Heart right ventricle (tissue), 16 donors: ENCODE measurements around the gene ATP2A3. TPM values are rescaled to one million over a fixed set of nuclear protein-coding genes. Genes with fewer than 3 reads are reported as not detected.

Experiments used
- ATAC-seq, 8 donors: fragments of 200-7000 bp; cut with Tn5 transposase; one replicate each; pipeline ENCODE4 v1.9.1; 2020; ENCODE audit warnings: mild to moderate bottlenecking in 8 of 8, moderate library complexity in 8 of 8, moderate number of reproducible peaks in 1 of 8
- DNase-seq, 2 donors: peaks; one replicate each; pipeline ENCODE4 v3.0.0-alpha.2; 2020
- H3K27ac ChIP-seq, 10 donors: fragments of 200-600 bp; sonication (generic) in 2 of 10; one replicate each; pipeline versions ENCODE4 v1.5.0 to v1.8.0; 2020 to 2022; ENCODE audit warnings: mild to moderate bottlenecking in 3 of 10
- H3K27me3 ChIP-seq, 7 donors: fragments of 200-600 bp; one replicate each; pipeline ENCODE4 v1.8.0; 2021 to 2022; ENCODE audit warnings: mild to moderate bottlenecking in 2 of 7
- H3K36me3 ChIP-seq, 9 donors: fragments of 200-600 bp; sonication (generic) in 1 of 9; one replicate each; pipeline versions ENCODE4 v1.5.0 to v1.8.0; 2020 to 2022; ENCODE audit warnings: mild to moderate bottlenecking in 2 of 9
- H3K4me1 ChIP-seq, 9 donors: fragments of 200-600 bp; sonication (generic) in 1 of 9; one replicate each; pipeline versions ENCODE4 v1.5.0 to v1.8.0; 2020 to 2022; ENCODE audit warnings: mild to moderate bottlenecking in 4 of 9
- H3K4me3 ChIP-seq, 10 donors: fragments of 200-600 bp; sonication (generic) in 2 of 10; one replicate each; pipeline versions ENCODE4 v1.5.0 to v1.8.0; 2020 to 2022; ENCODE audit warnings: mild to moderate bottlenecking in 7 of 10, moderate library complexity in 2 of 10
- H3K9me3 ChIP-seq, 11 donors: fragments of 200-600 bp in 10 of 11; sonication (generic) in 2 of 11; one replicate each; pipeline versions ENCODE4 v1.5.0 to v1.8.0; 2013 to 2022; ENCODE audit warnings: mild to moderate bottlenecking in 2 of 11, control low read depth in 1 of 11, moderate library complexity in 1 of 11
- WGBS, 2 donors: extraction: QIAGEN DNeasy Blood & Tissue Kit; methylation state at CpG; one replicate each; pipeline ENCODE4 v1.1.7; 2013; ENCODE audit warnings: inconsistent platforms in 1 of 2; 5-methylcytosine and 5-hydroxymethylcytosine counted together
- intact Hi-C, 10 donors: fragments of 100-400 bp; cut with DNase I; formaldehyde crosslinking; loops; one replicate each; pipeline versions ENCODE4 v1.11.1 to v1.14.2; 2022
- polyA plus RNA-seq, 2 donors: library from polyadenylated mRNA; stranded (reverse); fragments of 200-250 nt; gene quantifications; one replicate each; pipeline ENCODE4 v1.2.3, GENCODE V29; 2013
- total RNA-seq, 10 donors: library from RNA; stranded (reverse); fragmentation: NEBNext Ultra II Directional in 3 of 10; extraction: Animal tissue kit (Norgen Biotek cat#: 25700) in 3 of 10; gene quantifications; one replicate each; pipeline versions ENCODE4 v1.2.1 to v1.2.4, GENCODE V29; 2021 to 2023
- TF ChIP-seq, protein P1 (sequence below), 9 donors: fragments of 200-600 bp; sonication (generic) in 2 of 9; IDR thresholded peaks; one replicate each; pipeline versions ENCODE4 v1.5.0 to v1.8.0; 2021 to 2022; ENCODE audit warnings: antibody characterized with exemption in 9 of 9, mild to moderate bottlenecking in 5 of 9, moderate library complexity in 1 of 9
- donor health status: Arrhythmogenic right ventricular cardiomyopathy.
- donor health status: ischemic (EF 13 %, LVEDD 7.1; RV severe dilation, severe dysfunction).
- donor health status: healthy with polysubstance abuse.
- donor health status: DM: no; HTN: yes; CAD: no.
- donor health status: DM: no; HTN: no; CAD: no.
- donor health status: ischemic (EF 25% LVEDD 6.9; RV normal size, moderate dysfunction).
- donor health status: ischemic (EF 25% LVEDD 5.7; RV mildly dilated, moderate dysfunction).
- donor health status: healthy.
- donor health status: DM: yes; HTN: yes; CAD: no.
- donor health status: Ischemic cardiomyopathy.
- donor health status: ischemic (EF 35%, LVEDD 5.7; RV mildly dilated, moderate dysfunction).
- donor health status: nonischemic (EF 11% LVEDD 7.7; RV severe dilation, severe dysfunction).
- donor health status: DM: yes; HTN: yes; CAD: no.
- donor health status: PGD.
- donor health status: ischemic (EF 29% LVEDD 5.4; RV normal size, mild dysfunction).
- donor health status: nonischemic (EF 23%, LVEDD 6.1; RV moderate dilation, normal function).

The ATP2A3 gene
- total and polyA plus RNA-seq, 12 donors, result 4.3 to 11.0 (median 7.3) TPM

DNA sequence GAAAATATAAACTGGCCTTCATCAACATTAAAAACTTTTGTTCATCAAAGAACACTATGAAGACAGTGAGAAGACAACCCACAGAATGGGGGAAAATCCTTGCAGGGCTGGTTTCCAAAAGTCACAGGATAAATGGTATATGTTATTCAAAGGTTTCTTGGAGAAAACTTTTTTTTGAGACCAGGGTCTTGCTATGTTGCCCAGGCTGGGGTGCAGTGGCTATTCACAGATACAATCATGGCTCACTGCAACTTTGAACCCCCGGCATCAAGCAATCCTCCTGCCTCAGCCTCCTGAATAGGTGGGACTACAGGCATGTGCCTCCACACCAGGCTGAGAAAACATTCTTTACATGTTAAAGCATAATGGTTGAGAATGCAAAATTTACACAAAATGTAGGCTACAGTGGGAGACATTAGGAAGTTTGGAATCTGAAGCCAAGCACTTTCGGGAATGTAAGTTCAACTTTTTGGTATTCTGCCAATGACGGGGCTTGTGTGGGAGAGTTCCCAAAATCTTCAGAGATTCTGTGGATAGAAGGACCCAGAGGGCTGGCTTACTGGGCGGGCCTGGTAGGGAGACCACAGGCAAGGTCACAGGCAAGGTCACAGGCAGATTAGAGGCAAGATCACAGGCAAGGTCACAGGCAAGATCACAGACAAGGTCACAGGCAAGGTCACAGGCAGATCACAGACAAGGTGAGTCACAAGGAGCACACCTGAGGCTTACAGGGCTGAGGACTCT, 24.2 kb upstream of the ATP2A3 start:
- Histone ChIP-seq H3K4me3 (no peak overlapping the region), H3K27ac (peak overlapping the region in 7 of 10 donors; percentile 24 to 74 (median 53)), H3K9me3 (no peaks in the 10 kb centered on the region), H3K27me3 (peaks cover 0 to 4% (median 0%) of the 10 kb centered on the region in 7 donors), H3K4me1 (peaks cover 5 to 68% (median 30%) of the 10 kb centered on the region in 9 donors), H3K36me3 (no peaks in the 10 kb centered on the region)
- intact Hi-C loops, result no loop called here
- WGBS, 2 donors, result 50 to 57% methylated on average over 4 of the region's 4 CpGs
- DNase-seq (no peak), ATAC-seq (no peak)
- TF ChIP-seq, protein P1, sequence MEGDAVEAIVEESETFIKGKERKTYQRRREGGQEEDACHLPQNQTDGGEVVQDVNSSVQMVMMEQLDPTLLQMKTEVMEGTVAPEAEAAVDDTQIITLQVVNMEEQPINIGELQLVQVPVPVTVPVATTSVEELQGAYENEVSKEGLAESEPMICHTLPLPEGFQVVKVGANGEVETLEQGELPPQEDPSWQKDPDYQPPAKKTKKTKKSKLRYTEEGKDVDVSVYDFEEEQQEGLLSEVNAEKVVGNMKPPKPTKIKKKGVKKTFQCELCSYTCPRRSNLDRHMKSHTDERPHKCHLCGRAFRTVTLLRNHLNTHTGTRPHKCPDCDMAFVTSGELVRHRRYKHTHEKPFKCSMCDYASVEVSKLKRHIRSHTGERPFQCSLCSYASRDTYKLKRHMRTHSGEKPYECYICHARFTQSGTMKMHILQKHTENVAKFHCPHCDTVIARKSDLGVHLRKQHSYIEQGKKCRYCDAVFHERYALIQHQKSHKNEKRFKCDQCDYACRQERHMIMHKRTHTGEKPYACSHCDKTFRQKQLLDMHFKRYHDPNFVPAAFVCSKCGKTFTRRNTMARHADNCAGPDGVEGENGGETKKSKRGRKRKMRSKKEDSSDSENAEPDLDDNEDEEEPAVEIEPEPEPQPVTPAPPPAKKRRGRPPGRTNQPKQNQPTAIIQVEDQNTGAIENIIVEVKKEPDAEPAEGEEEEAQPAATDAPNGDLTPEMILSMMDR (IDR thresholded peaks at IDR 0.05), result no peak

DNA sequence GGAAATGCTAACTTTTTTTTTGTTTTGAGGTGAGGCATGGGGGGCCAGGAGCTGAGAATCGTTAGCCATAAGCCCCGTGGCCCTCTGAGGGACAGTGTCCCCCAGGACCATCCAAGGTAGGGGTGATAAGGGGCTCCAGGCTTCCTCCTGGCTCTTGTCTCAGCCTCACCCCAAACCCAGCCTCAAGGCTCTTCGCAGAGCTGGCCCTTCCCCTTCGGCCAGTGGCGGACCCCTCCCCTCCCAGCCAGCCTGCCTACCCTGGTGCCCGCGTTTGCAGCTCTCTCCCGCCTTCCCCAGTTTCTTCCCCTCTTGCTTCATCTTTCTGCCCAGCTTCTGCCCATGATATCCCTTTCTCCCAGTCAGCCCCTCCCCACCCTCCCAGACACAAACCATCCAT, 22.7 kb upstream of the ATP2A3 start:
- 89 to 94% methylated on average over 8 of the region's 8 CpGs for WGBS, 2 donors
- H3K27ac ChIP-seq, result peak overlapping the region in 1 of 10 donors; percentile 70
- ATAC-seq (no peak), DNase-seq (no peak)
- no peak overlapping the region for H3K4me3 ChIP-seq
- H3K27me3 ChIP-seq, result peaks cover 0 to 4% (median 0%) of the 10 kb centered on the region in 7 donors
- intact Hi-C loops, result no loop called here
- TF ChIP-seq, protein P1 (IDR thresholded peaks at IDR 0.05), result no peak
- no peaks in the 10 kb centered on the region for H3K36me3 ChIP-seq
- peaks cover 5 to 74% (median 36%) of the 10 kb centered on the region in 9 donors for H3K4me1 ChIP-seq
- H3K9me3 ChIP-seq, result no peaks in the 10 kb centered on the region

DNA sequence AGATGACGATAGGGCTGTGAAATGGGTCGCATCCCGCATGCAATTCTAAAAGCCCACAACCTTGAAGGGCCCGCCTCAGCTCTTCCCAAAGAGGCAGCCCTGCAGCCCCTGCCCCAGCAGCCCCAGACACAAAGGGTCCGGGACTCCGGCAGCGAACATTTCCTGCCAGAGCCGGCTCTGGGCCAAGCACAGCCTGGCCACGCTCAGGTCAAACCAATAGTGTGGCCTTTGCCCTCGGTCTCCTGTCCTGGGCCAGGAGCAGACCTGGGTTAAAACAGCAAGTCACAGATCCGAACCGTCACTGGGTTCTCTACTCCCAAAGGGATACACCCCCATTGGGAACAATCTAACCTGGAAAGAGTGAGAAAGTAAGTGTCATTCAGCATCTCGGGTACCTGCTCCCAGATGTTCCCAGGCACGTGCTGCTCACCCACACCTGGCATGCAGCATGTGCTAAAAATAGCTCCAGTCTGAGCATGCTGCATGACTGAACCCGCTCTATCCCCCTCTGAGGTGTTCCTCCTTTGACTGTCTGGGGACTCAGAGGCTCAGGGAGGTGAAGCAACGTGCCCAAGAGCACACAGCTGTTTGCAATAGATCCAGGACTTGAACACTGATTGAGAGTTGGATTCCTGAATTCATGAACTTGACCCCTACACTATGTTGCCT, 22.2 kb upstream of the ATP2A3 start:
- Histone ChIP-seq H3K9me3 (no peaks in the 10 kb centered on the region), H3K4me3 (no peak overlapping the region), H3K27me3 (peaks cover 0 to 4% (median 0%) of the 10 kb centered on the region in 7 donors), H3K36me3 (no peaks in the 10 kb centered on the region), H3K4me1 (peaks cover 5 to 73% (median 36%) of the 10 kb centered on the region in 9 donors), H3K27ac (peak overlapping the region in 5 of 10 donors; percentile 31 to 70 (median 55))
- ATAC-seq (peak in 3 of 8 donors; percentile 25 to 49 (median 45)), DNase-seq (no peak)
- intact Hi-C loops, result no loop called here
- TF ChIP-seq, protein P1 (IDR thresholded peaks at IDR 0.05), result no peak
- 47 to 51% methylated on average over 16 of the region's 16 CpGs for WGBS, 2 donors

DNA sequence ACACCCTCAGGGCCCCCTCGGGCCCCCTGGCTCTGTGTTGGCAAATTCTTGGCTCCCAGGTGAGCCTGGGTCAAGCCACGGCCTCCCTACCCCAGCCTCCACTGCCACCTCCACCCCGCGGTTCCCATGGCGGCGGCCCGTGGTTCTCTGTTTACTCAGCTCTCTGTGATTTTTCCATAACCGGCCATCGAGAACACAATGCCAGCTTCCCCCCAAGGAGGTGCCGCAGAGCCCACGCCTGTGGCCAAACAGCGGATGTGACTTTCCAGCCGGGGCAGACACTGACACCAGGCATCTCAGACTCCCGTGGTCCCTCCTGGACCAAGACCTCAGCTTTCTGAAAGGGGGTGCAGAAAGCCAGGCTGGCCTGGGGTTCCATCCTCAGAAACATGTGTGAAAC, 21.6 kb upstream of the ATP2A3 start:
- ATAC-seq, result peak in 6 of 8 donors; percentile 17 to 53 (median 44)
- DNase-seq, result no peak
- Histone ChIP-seq H3K9me3 (no peaks in the 10 kb centered on the region), H3K27me3 (peaks cover 0 to 4% (median 0%) of the 10 kb centered on the region in 7 donors), H3K4me3 (no peak overlapping the region), H3K27ac (peak overlapping the region in 7 of 10 donors; percentile 29 to 70 (median 48)), H3K4me1 (peaks cover 5 to 71% (median 36%) of the 10 kb centered on the region in 9 donors), H3K36me3 (no peaks in the 10 kb centered on the region)
- TF ChIP-seq, protein P1 (IDR thresholded peaks at IDR 0.05), result no peak
- intact Hi-C loops, result no loop called here
- 62% methylated on average over 14 of the region's 14 CpGs for WGBS, 2 donors
